ENCODE measurements around the gene PLAC1. TPM values are rescaled to one million over a fixed set of nuclear protein-coding genes. Genes with fewer than 3 reads are reported as not detected.

The PLAC1 gene
- polyA plus RNA-seq, 1 experiment: 0.43 TPM

DNA sequence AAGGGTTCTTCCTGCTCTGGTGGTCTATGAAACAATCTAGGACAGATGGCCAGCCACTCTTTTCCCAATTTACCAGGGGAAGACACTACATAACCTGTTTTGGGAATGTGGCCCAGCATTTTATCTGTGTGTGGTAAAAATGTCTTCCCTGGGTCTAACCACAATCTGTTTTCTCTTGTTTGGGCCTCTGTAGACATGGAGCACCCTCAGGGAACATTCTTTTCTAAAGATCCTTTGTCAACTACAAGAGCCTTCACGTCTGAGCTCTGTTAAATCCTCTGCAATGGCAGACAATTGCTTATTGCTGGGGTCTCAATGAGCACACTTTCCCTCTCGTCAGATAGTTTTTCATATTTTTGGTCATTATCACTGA is 35.5 kb downstream of the PLAC1 start:
- Histone ChIP-seq H3K36me3 (ENCODE audit: control insufficient read depth, insufficient read depth, low read length) (no peaks in the 10 kb centered on the region), H3K27me3 (ENCODE audit: control insufficient read depth, insufficient read depth, low read length) (no peaks in the 10 kb centered on the region), H3K4me3 (ENCODE audit: low read depth, low read length) (no peak overlapping the region)
- ChIA-PET CTCF (interaction anchor here (1.2 to 1.3 kb wide), 2 partner anchors 15 to 102 kb away, joined by 3 read pairs; no protein-coding TSS in a partner anchor), POLR2A (no interaction called here)
- TF ChIP-seq, protein P1, sequence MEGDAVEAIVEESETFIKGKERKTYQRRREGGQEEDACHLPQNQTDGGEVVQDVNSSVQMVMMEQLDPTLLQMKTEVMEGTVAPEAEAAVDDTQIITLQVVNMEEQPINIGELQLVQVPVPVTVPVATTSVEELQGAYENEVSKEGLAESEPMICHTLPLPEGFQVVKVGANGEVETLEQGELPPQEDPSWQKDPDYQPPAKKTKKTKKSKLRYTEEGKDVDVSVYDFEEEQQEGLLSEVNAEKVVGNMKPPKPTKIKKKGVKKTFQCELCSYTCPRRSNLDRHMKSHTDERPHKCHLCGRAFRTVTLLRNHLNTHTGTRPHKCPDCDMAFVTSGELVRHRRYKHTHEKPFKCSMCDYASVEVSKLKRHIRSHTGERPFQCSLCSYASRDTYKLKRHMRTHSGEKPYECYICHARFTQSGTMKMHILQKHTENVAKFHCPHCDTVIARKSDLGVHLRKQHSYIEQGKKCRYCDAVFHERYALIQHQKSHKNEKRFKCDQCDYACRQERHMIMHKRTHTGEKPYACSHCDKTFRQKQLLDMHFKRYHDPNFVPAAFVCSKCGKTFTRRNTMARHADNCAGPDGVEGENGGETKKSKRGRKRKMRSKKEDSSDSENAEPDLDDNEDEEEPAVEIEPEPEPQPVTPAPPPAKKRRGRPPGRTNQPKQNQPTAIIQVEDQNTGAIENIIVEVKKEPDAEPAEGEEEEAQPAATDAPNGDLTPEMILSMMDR (IDR thresholded peaks at IDR 0.05; ENCODE audit: insufficient read depth, low read depth, low read length): no peak
- no peak for DNase-seq (ENCODE audit: low read depth)

GRCh38 chrX:134622056-134622812 is 36.0 kb downstream of the PLAC1 start:
- ChIA-PET CTCF (interaction anchor here (1.2 to 1.3 kb wide), 2 partner anchors 15 to 101 kb away, joined by 3 read pairs; no protein-coding TSS in a partner anchor), POLR2A (interaction anchor here (0.6 kb wide), 1 partner anchor 158 kb away, joined by 3 read pairs; no protein-coding TSS in a partner anchor)
- no peak for DNase-seq (ENCODE audit: low read depth)
- Histone ChIP-seq H3K36me3 (ENCODE audit: control insufficient read depth, insufficient read depth, low read length) (no peaks in the 10 kb centered on the region), H3K27me3 (ENCODE audit: control insufficient read depth, insufficient read depth, low read length) (no peaks in the 10 kb centered on the region), H3K4me3 (ENCODE audit: low read depth, low read length) (no peak overlapping the region)
- TF ChIP-seq, protein P1 (IDR thresholded peaks at IDR 0.05; ENCODE audit: insufficient read depth, low read depth, low read length): no peak

DNA sequence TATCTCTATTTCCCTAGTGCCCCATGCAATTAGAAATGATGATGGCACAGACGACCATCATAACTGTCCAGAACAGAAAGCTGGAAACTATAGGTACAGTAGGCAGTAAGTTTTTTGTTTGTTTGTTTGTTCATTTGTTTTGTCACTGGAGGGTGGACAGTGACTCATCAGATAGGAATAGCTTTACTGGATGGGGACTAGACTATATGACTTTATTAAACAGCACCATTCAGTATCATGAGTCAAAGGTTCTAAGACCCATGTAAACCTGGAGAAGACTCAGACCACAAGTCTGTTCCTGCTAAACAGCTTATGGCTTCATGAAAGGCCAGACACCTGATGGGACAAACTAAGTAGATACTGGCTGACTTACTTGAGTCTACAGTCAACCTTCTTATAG is 38.4 kb downstream of the PLAC1 start:
- POLR2A ChIA-PET: no interaction called here
- no peaks in the 10 kb centered on the region for H3K36me3 ChIP-seq (ENCODE audit: control insufficient read depth, insufficient read depth, low read length)
- CTCF ChIA-PET: interaction anchor here (0.7 kb wide), 1 partner anchor 288 kb away, joined by 3 read pairs; no protein-coding TSS in a partner anchor
- H3K27me3 ChIP-seq (ENCODE audit: control insufficient read depth, insufficient read depth, low read length): no peaks in the 10 kb centered on the region
- no peak overlapping the region for H3K4me3 ChIP-seq (ENCODE audit: low read depth, low read length)
- DNase-seq (ENCODE audit: low read depth): no peak
- TF ChIP-seq, protein P1 (IDR thresholded peaks at IDR 0.05; ENCODE audit: insufficient read depth, low read depth, low read length): no peak

GRCh38 chrX:134613396-134613795 is 44.9 kb downstream of the PLAC1 start:
- Histone ChIP-seq H3K36me3 (ENCODE audit: control insufficient read depth, insufficient read depth, low read length) (no peaks in the 10 kb centered on the region), H3K27me3 (ENCODE audit: control insufficient read depth, insufficient read depth, low read length) (no peaks in the 10 kb centered on the region), H3K4me3 (ENCODE audit: low read depth, low read length) (no peak overlapping the region)
- POLR2A ChIA-PET: no interaction called here
- CTCF ChIA-PET: no interaction called here
- DNase-seq (ENCODE audit: low read depth): no peak
- TF ChIP-seq, protein P1 (IDR thresholded peaks at IDR 0.05; ENCODE audit: insufficient read depth, low read depth, low read length): no peak

- no peak for DNase-seq (ENCODE audit: low read depth)
- Histone ChIP-seq H3K4me3 (ENCODE audit: low read depth, low read length) (no peak overlapping the region), H3K36me3 (ENCODE audit: control insufficient read depth, insufficient read depth, low read length) (no peaks in the 10 kb centered on the region), H3K27me3 (ENCODE audit: control insufficient read depth, insufficient read depth, low read length) (no peaks in the 10 kb centered on the region)
- POLR2A ChIA-PET: no interaction called here
- CTCF ChIA-PET: no interaction called here
- TF ChIP-seq, protein P1 (IDR thresholded peaks at IDR 0.05; ENCODE audit: insufficient read depth, low read depth, low read length): no peak
These were observed 50.1 kb downstream of the PLAC1 start for GRCh38 chrX:134608153-134608552.
